Myocyte (in vitro differentiated cells): ENCODE data around the gene NFATC1. TPM values are rescaled to one million over a fixed set of nuclear protein-coding genes. Genes with fewer than 3 reads are reported as not detected.

ENCODE experiments used
- DNase-seq: peaks from one replicate; pipeline ENCODE4 v3.0.0-alpha.2; 2012; ENCODE audit warnings: low read depth
- total RNA-seq: library from RNA; depleted of rRNA; stranded (reverse); fragments of >200 nt; gene quantifications from 2 replicates; pipeline ENCODE4 v1.2.3, GENCODE V29; 2014

The NFATC1 gene
- total RNA-seq, 1 donor from 2014 or later = 8.7 TPM

GRCh38 chr18:79438898-79439627 is 43.3 kb downstream of the NFATC1 start:
- peak; percentile 75 for DNase-seq

GRCh38 chr18:79439628-79440023 is 43.9 kb downstream of the NFATC1 start:
- DNase-seq = no peak

GRCh38 chr18:79440316-79441110 is 44.8 kb downstream of the NFATC1 start:
- DNase-seq = no peak

GRCh38 chr18:79441420-79441819 is 45.7 kb downstream of the NFATC1 start:
- DNase-seq = no peak

GRCh38 chr18:79442508-79443221 is 46.9 kb downstream of the NFATC1 start:
- no peak for DNase-seq

- no peak for DNase-seq
Measured at GRCh38 chr18:79445221-79445620, 49.5 kb downstream of the NFATC1 start.

GRCh38 chr18:79445696-79446561 is 50.2 kb downstream of the NFATC1 start:
- DNase-seq = no peak

- no peak for DNase-seq
Measured at GRCh38 chr18:79446931-79447330, 51.2 kb downstream of the NFATC1 start.

GRCh38 chr18:79447703-79448367 is 52.1 kb downstream of the NFATC1 start:
- DNase-seq = no peak

- no peak for DNase-seq
Measured at GRCh38 chr18:79448621-79449020, 52.9 kb downstream of the NFATC1 start.

GRCh38 chr18:79449551-79450288 is 54.0 kb downstream of the NFATC1 start:
- DNase-seq = no peak

- DNase-seq = no peak
Measured at GRCh38 chr18:79450289-79451080, 54.8 kb downstream of the NFATC1 start.

GRCh38 chr18:79451237-79452125 is 55.8 kb downstream of the NFATC1 start:
- no peak for DNase-seq

GRCh38 chr18:79452190-79452990 is 56.7 kb downstream of the NFATC1 start:
- no peak for DNase-seq

- DNase-seq = no peak
Measured at GRCh38 chr18:79452991-79453645, 57.4 kb downstream of the NFATC1 start.
